Mesothelial cell of epicardium (in vitro differentiated cells): ENCODE data around the gene P2RX5. TPM values are rescaled to one million over a fixed set of nuclear protein-coding genes. Genes with fewer than 3 reads are reported as not detected.
"Not testable (repeated sequence)": the region's sequence is repeated elsewhere in the genome, so short reads cannot be mapped to it uniquely, and the experiment has no call there.

Experiments used
- DNase-seq, 2 experiments: peaks; one replicate each; pipeline ENCODE4 v3.0.0; 2021; ENCODE audit warnings: low spot score in 2 of 2; ENCODE audit not compliant: unreplicated experiment in 2 of 2
- H3K27ac Mint-ChIP-seq: 2 replicates; pipeline ENCODE4 v1.8.0; 2021; ENCODE audit warnings: mixed read lengths
- H3K27me3 Mint-ChIP-seq: 2 replicates; pipeline ENCODE4 v1.8.0; 2021; ENCODE audit warnings: low read depth, mixed read lengths
- H3K36me3 Mint-ChIP-seq: 2 replicates; pipeline ENCODE4 v1.8.0; 2021; ENCODE audit warnings: mixed read lengths
- H3K4me1 Mint-ChIP-seq: 2 replicates; pipeline ENCODE4 v1.8.0; 2021; ENCODE audit warnings: mixed read lengths
- H3K4me3 Mint-ChIP-seq: 2 replicates; pipeline ENCODE4 v1.8.0; 2021; ENCODE audit warnings: mild to moderate bottlenecking, moderate library complexity, mixed read lengths
- H3K9me3 Mint-ChIP-seq: 2 replicates; pipeline ENCODE4 v1.8.0; 2021; ENCODE audit warnings: mixed read lengths
- total RNA-seq: library from RNA; stranded (reverse); gene quantifications from 3 replicates; pipeline ENCODE4 v1.2.1, GENCODE V29; 2021
- TF ChIP-seq, protein P1 (sequence below): fragments of 200-600 bp; sonication (generic); IDR thresholded peaks from one replicate; pipeline ENCODE4 v1.5.0; 2021; ENCODE audit warnings: antibody characterized with exemption; ENCODE audit not compliant: unreplicated experiment

P2RX5 gene
- total RNA-seq, 1 donor from 2014 or later: 0.18 TPM

DNA sequence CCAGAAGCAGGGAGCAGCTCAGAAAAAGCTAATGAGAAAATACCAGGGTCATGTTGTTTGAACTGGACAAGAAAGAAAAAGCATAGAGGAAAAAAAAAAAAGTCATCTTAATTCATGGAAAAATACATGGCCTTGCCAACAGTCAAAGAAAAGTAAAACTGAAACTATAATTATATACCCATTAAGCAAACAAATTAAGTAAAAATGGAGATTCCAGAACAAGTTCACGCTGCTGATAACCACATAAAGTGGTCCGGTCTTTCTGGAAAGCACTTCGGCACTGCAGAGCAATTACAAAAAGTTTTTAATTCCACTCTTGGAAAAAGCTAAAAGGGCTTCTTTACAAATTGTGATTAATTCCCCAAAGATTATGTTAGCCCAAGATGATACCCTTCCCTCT, 12.4 kb upstream of the P2RX5 start:
- Mint-ChIP-seq H3K27ac (no peak overlapping the region), H3K36me3 (peaks cover 4% of the 10 kb centered on the region), H3K4me1 (no peaks in the 10 kb centered on the region), H3K27me3 (no peaks in the 10 kb centered on the region), H3K9me3 (no peaks in the 10 kb centered on the region), H3K4me3 (no peak overlapping the region)
- TF ChIP-seq, protein P1, sequence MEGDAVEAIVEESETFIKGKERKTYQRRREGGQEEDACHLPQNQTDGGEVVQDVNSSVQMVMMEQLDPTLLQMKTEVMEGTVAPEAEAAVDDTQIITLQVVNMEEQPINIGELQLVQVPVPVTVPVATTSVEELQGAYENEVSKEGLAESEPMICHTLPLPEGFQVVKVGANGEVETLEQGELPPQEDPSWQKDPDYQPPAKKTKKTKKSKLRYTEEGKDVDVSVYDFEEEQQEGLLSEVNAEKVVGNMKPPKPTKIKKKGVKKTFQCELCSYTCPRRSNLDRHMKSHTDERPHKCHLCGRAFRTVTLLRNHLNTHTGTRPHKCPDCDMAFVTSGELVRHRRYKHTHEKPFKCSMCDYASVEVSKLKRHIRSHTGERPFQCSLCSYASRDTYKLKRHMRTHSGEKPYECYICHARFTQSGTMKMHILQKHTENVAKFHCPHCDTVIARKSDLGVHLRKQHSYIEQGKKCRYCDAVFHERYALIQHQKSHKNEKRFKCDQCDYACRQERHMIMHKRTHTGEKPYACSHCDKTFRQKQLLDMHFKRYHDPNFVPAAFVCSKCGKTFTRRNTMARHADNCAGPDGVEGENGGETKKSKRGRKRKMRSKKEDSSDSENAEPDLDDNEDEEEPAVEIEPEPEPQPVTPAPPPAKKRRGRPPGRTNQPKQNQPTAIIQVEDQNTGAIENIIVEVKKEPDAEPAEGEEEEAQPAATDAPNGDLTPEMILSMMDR: no peak
- DNase-seq: no peak

DNA sequence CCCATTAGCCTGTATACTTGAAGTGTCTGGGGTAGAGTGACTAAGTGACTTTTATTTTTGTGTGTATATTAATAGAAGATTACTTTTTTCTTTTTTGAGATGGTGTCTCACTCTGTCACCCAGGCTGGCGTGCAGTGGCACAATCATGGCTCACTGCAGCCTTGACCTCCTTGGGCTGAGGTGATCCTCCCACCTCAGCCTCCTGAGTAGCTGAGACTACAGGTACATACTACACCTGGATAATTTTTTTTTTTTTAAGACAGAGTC, 9.7 kb upstream of the P2RX5 start:
- not testable (repeated sequence) for H3K4me3 Mint-ChIP-seq, H3K9me3 Mint-ChIP-seq, DNase-seq, H3K4me1 Mint-ChIP-seq, H3K27me3 Mint-ChIP-seq, H3K36me3 Mint-ChIP-seq, H3K27ac Mint-ChIP-seq

GRCh38 chr17:3704931-3705717, 9.2 kb upstream of the P2RX5 start:
- peaks cover 3% of the 10 kb centered on the region for H3K9me3 Mint-ChIP-seq
- no peak overlapping the region for H3K27ac Mint-ChIP-seq
- no peak for DNase-seq
- H3K4me3 Mint-ChIP-seq: no peak overlapping the region
- no peaks in the 10 kb centered on the region for H3K4me1 Mint-ChIP-seq
- TF ChIP-seq, protein P1: no peak
- H3K27me3 Mint-ChIP-seq: peaks cover 6% of the 10 kb centered on the region
- H3K36me3 Mint-ChIP-seq: peaks cover 4% of the 10 kb centered on the region

- H3K27me3 Mint-ChIP-seq: peaks cover 25% of the 10 kb centered on the region
- not testable (repeated sequence) for DNase-seq, H3K27ac Mint-ChIP-seq, H3K4me3 Mint-ChIP-seq, H3K4me1 Mint-ChIP-seq, H3K9me3 Mint-ChIP-seq, H3K36me3 Mint-ChIP-seq
These were observed 6.1 kb upstream of the P2RX5 start for GRCh38 chr17:3702041-3702539.

GRCh38 chr17:3699951-3700350, 4.0 kb upstream of the P2RX5 start:
- Mint-ChIP-seq H3K4me1 (peaks cover 5% of the 10 kb centered on the region), H3K9me3 (peaks cover 3% of the 10 kb centered on the region), H3K4me3 (no peak overlapping the region), H3K27me3 (peaks cover 46% of the 10 kb centered on the region), H3K36me3 (peaks cover 4% of the 10 kb centered on the region), H3K27ac (no peak overlapping the region)
- TF ChIP-seq, protein P1: no peak
- DNase-seq: no peak

DNA sequence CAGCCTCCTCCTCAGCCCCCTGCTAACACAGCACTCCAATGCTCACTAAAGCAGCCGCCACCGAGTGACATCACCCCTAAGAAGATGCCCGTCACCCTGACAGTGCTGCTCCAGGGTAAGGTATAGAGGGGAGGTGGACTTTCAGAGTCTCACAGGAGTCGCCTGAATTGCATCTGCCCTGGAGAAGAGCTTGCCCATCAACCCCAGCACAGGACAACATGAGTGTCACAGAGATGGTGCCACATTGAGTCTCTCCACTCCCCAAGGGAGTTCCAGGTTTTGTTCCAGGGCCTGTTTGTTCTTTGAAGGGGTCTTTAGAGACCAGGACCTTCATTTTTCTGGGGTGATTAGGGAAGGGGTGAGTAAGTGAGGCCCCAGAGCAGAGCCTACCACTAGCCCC, 2.2 kb upstream of the P2RX5 start:
- Mint-ChIP-seq H3K4me3 (no peak overlapping the region), H3K9me3 (peaks cover 3% of the 10 kb centered on the region), H3K4me1 (peaks cover 7% of the 10 kb centered on the region), H3K27ac (no peak overlapping the region), H3K36me3 (peaks cover 4% of the 10 kb centered on the region), H3K27me3 (peaks cover 62% of the 10 kb centered on the region)
- TF ChIP-seq, protein P1: no peak
- no peak for DNase-seq

- H3K27ac Mint-ChIP-seq: no peak overlapping the region
- H3K4me3 Mint-ChIP-seq: no peak overlapping the region
- H3K9me3 Mint-ChIP-seq: no peaks in the 10 kb centered on the region
- peaks cover 70% of the 10 kb centered on the region for H3K27me3 Mint-ChIP-seq
- H3K36me3 Mint-ChIP-seq: no peaks in the 10 kb centered on the region
- H3K4me1 Mint-ChIP-seq: peaks cover 7% of the 10 kb centered on the region
- DNase-seq: no peak
- TF ChIP-seq, protein P1: no peak
These were observed 1.1 kb upstream of the P2RX5 start for GRCh38 chr17:3697103-3697476.
